Left renal pelvis (tissue), 4 donors: ENCODE data around the gene PEAK1. TPM values are rescaled to one million over a fixed set of nuclear protein-coding genes. Genes with fewer than 3 reads are reported as not detected.
"Not testable (repeated sequence)": the region's sequence is repeated elsewhere in the genome, so short reads cannot be mapped to it uniquely, and the experiment has no call there.

Experiments
- DNase-seq, 4 donors: peaks; one replicate each; pipeline ENCODE4 v3.0.0-alpha.2; 2013; ENCODE audit warnings: low read depth in 4 of 4, low spot score in 3 of 4
- polyA plus RNA-seq, 4 donors: library from polyadenylated mRNA; unstranded; fragments of 120-200 nt; gene quantifications; one replicate each; pipeline ENCODE4 v1.2.1, GENCODE V29; 2013; ENCODE audit not compliant: insufficient read length in 4 of 4

PEAK1 gene
- polyA plus RNA-seq, 4 donors, result 31.8 to 41.7 (median 32.5) TPM

- no peak for DNase-seq
These were observed 107.4 kb downstream of the PEAK1 start for GRCh38 chr15:77312523-77312922.

- DNase-seq, result no peak
These were observed 108.1 kb downstream of the PEAK1 start for GRCh38 chr15:77311618-77312398.

GRCh38 chr15:77311020-77311419 lies 108.9 kb downstream of the PEAK1 start:
- DNase-seq, result no peak

- no peak for DNase-seq
These were observed 110.5 kb downstream of the PEAK1 start for GRCh38 chr15:77309392-77309791.

- DNase-seq, result no peak
These were observed 114.0 kb downstream of the PEAK1 start for GRCh38 chr15:77305953-77306352.

GRCh38 chr15:77296773-77297337 lies 123.0 kb downstream of the PEAK1 start:
- DNase-seq, result no peak

GRCh38 chr15:77295446-77295845 lies 124.5 kb downstream of the PEAK1 start:
- no peak for DNase-seq

GRCh38 chr15:77292969-77293558 lies 126.8 kb downstream of the PEAK1 start:
- no peak for DNase-seq

- DNase-seq, result no peak
These were observed 128.8 kb downstream of the PEAK1 start for GRCh38 chr15:77291107-77291506.

GRCh38 chr15:77287385-77287784 lies 132.5 kb downstream of the PEAK1 start:
- no peak for DNase-seq

- no peak for DNase-seq
These were observed 134.6 kb downstream of the PEAK1 start for GRCh38 chr15:77285057-77285997.

GRCh38 chr15:77282333-77282732 lies 137.6 kb downstream of the PEAK1 start:
- no peak for DNase-seq

GRCh38 chr15:77276943-77277342 lies 143.0 kb downstream of the PEAK1 start:
- DNase-seq, result no peak

- no peak for DNase-seq
These were observed 143.8 kb downstream of the PEAK1 start for GRCh38 chr15:77276096-77276495.

- DNase-seq, result not testable (repeated sequence)
These were observed 146.8 kb downstream of the PEAK1 start for GRCh38 chr15:77273136-77273535.

- DNase-seq, result no peak
These were observed 153.1 kb downstream of the PEAK1 start for GRCh38 chr15:77266708-77267386.

- no peak for DNase-seq
These were observed 164.5 kb downstream of the PEAK1 start for GRCh38 chr15:77255385-77255784.

- no peak for DNase-seq
These were observed 168.2 kb downstream of the PEAK1 start for GRCh38 chr15:77251662-77252061.

- no peak for DNase-seq
These were observed 172.8 kb downstream of the PEAK1 start for GRCh38 chr15:77247116-77247515.

GRCh38 chr15:77243716-77244401 lies 176.0 kb downstream of the PEAK1 start:
- DNase-seq, result no peak
